OCI-LY3 (cell line): ENCODE measurements around the gene CAMK1D.

Experiments used
- H2AFZ ChIP-seq: fragments of 200-600, 300-600 bp; shearing (Covaris generic); 2 replicates; pipeline ENCODE4 v1.6.0; 2014; ENCODE audit warnings: antibody characterized with exemption, low read depth, low read length
- H3K27ac ChIP-seq: fragments of 200-600, 300-600 bp; sonication (generic); 2 replicates; pipeline ENCODE4 v1.5.1; 2014; ENCODE audit warnings: mild to moderate bottlenecking, low read length, moderate library complexity, mixed read lengths
- H3K27me3 ChIP-seq: fragments of 200-600, 300-600 bp; sonication (generic); 2 replicates; pipeline ENCODE4 v1.6.1; 2014; ENCODE audit warnings: low read depth, low read length, mixed read lengths
- H3K36me3 ChIP-seq: fragments of 200-600, 300-600 bp; sonication (generic); replicated peaks from 2 replicates; pipeline ENCODE3; 2014; ENCODE audit warnings: low read depth, low read length, mixed read lengths
- H3K4me1 ChIP-seq: fragments of 300-600, 200-600 bp; sonication (generic); 2 replicates; pipeline ENCODE4 v1.6.1; 2014; ENCODE audit warnings: low read length, mixed read lengths
- H3K4me2 ChIP-seq: fragments of 200-600, 300-600 bp; sonication (generic); 2 replicates; pipeline ENCODE4 v1.6.1; 2014; ENCODE audit warnings: low read length, mixed read lengths
- H3K4me3 ChIP-seq: fragments of 300-600, 200-600 bp; sonication (generic); 2 replicates; pipeline ENCODE4 v1.5.1; 2014; ENCODE audit warnings: antibody characterized with exemption, mild to moderate bottlenecking, low read length, moderate library complexity
- H3K79me2 ChIP-seq: fragments of 300-600, 200-600 bp; shearing (Covaris generic); 2 replicates; pipeline ENCODE4 v1.6.1; 2014; ENCODE audit warnings: mild to moderate bottlenecking, low read length, mixed read lengths
- H3K9ac ChIP-seq: fragments of 300-600, 200-600 bp; shearing (Covaris generic); 2 replicates; pipeline ENCODE4 v1.6.0; 2014; ENCODE audit warnings: mild to moderate bottlenecking, low read length, moderate library complexity
- H3K9me3 ChIP-seq: fragments of 200-600, 300-600 bp; shearing (Covaris generic); 2 replicates; pipeline ENCODE4 v1.6.1; 2014; ENCODE audit warnings: low read length, mixed read lengths; ENCODE audit not compliant: insufficient read depth
- H4K20me1 ChIP-seq: fragments of 200-600, 300-600 bp; sonication (generic); 2 replicates; pipeline ENCODE4 v1.6.1; 2016; ENCODE audit warnings: low read length, mixed read lengths; ENCODE audit not compliant: insufficient read depth
- CTCF ChIP-seq: fragments of 200-600, 300-600 bp; sonication (generic); IDR thresholded peaks from 2 replicates; pipeline ENCODE4 v1.5.1; 2014; ENCODE audit warnings: antibody characterized with exemption, low read length, low read depth
- EZH2phosphoT487 ChIP-seq: fragments of 200-600 bp; shearing (Covaris generic); IDR thresholded peaks from 2 replicates; pipeline ENCODE4 v1.6.1; 2018; ENCODE audit warnings: antibody characterized with exemption, mixed run types, low read depth

CAMK1D gene

GRCh38 chr10:12314836-12315235 is 34.5 kb upstream of the CAMK1D start:
- no peaks in the 10 kb centered on the region for H3K9me3 ChIP-seq
- no peaks in the 10 kb centered on the region for H3K36me3 ChIP-seq
- H3K79me2 ChIP-seq: no peaks in the 10 kb centered on the region
- no peak overlapping the region for H3K4me3 ChIP-seq
- H4K20me1 ChIP-seq: no peaks in the 10 kb centered on the region
- no peak overlapping the region for H3K4me2 ChIP-seq
- TF ChIP-seq CTCF (no peak), EZH2phosphoT487 (no peak)
- H3K9ac ChIP-seq: no peak overlapping the region
- H3K4me1 ChIP-seq: peaks cover 4% of the 10 kb centered on the region; the same call in 1 of the 2 replicates
- no peaks in the 10 kb centered on the region for H3K27me3 ChIP-seq
- H3K27ac ChIP-seq: no peak overlapping the region
- no peak overlapping the region for H2AFZ ChIP-seq

- TF ChIP-seq EZH2phosphoT487 (no peak), CTCF (no peak)
- Histone ChIP-seq H3K36me3 (no peaks in the 10 kb centered on the region), H2AFZ (no peak overlapping the region), H3K27me3 (no peaks in the 10 kb centered on the region), H3K4me1 (peaks cover 11% of the 10 kb centered on the region; the same call in 1 of the 2 replicates), H3K4me2 (no peak overlapping the region), H3K9ac (no peak overlapping the region), H3K27ac (no peak overlapping the region), H3K79me2 (no peaks in the 10 kb centered on the region), H4K20me1 (no peaks in the 10 kb centered on the region), H3K4me3 (no peak overlapping the region), H3K9me3 (no peaks in the 10 kb centered on the region)
Observed at GRCh38 chr10:12319076-12319475, 30.3 kb upstream of the CAMK1D start.

- no peak overlapping the region for H3K4me3 ChIP-seq
- TF ChIP-seq CTCF (no peak), EZH2phosphoT487 (no peak)
- H3K27ac ChIP-seq: no peak overlapping the region
- no peaks in the 10 kb centered on the region for H3K9me3 ChIP-seq
- no peaks in the 10 kb centered on the region for H3K27me3 ChIP-seq
- H3K9ac ChIP-seq: no peak overlapping the region
- no peak overlapping the region for H3K4me2 ChIP-seq
- no peak overlapping the region for H2AFZ ChIP-seq
- no peaks in the 10 kb centered on the region for H3K36me3 ChIP-seq
- H4K20me1 ChIP-seq: no peaks in the 10 kb centered on the region
- no peaks in the 10 kb centered on the region for H3K79me2 ChIP-seq
- H3K4me1 ChIP-seq: peaks cover 11% of the 10 kb centered on the region; the same call in 1 of the 2 replicates
Observed at GRCh38 chr10:12320892-12321291, 28.5 kb upstream of the CAMK1D start.

GRCh38 chr10:12321641-12322040 is 27.7 kb upstream of the CAMK1D start:
- Histone ChIP-seq H3K36me3 (no peaks in the 10 kb centered on the region), H3K9ac (no peak overlapping the region), H3K79me2 (no peaks in the 10 kb centered on the region), H3K9me3 (no peaks in the 10 kb centered on the region), H3K4me3 (no peak overlapping the region), H3K4me2 (no peak overlapping the region), H3K27me3 (no peaks in the 10 kb centered on the region), H4K20me1 (no peaks in the 10 kb centered on the region), H2AFZ (no peak overlapping the region), H3K27ac (no peak overlapping the region), H3K4me1 (peaks cover 11% of the 10 kb centered on the region; the same call in 1 of the 2 replicates)
- no peak for TF ChIP-seq EZH2phosphoT487
- TF ChIP-seq CTCF: no peak
